Body of pancreas (tissue), 4 donors: Measurements from ENCODE around the gene SCO1. TPM values are rescaled to one million over a fixed set of nuclear protein-coding genes. Genes with fewer than 3 reads are reported as not detected.

ENCODE experiments used
- ATAC-seq: fragments of 150-250 bp; one replicate; pipeline ENCODE4 v1.9.1; 2016
- DNase-seq, 4 donors: peaks; one replicate each; pipeline ENCODE4 v3.0.0-alpha.2; 2019
- H3K27ac ChIP-seq, 4 donors: fragments of 200-600 bp; sonication (generic); 1 replicate in 3 of 4; 2 replicates in 1 of 4; pipeline versions ENCODE4 v1.5.1 to v1.6.1; 2016 to 2019; ENCODE audit warnings: mild to moderate bottlenecking in 1 of 4, mixed read lengths in 1 of 4, moderate library complexity in 1 of 4
- H3K27me3 ChIP-seq, 2 donors: fragments of 200-600 bp; sonication (generic); one replicate each; pipeline ENCODE4 v1.6.0; 2016; ENCODE audit warnings: mild to moderate bottlenecking in 1 of 2
- H3K36me3 ChIP-seq, 2 donors: fragments of 200-600 bp; sonication (generic); replicated peaks in 1 of 2; 2 replicates each; pipeline ENCODE4 v1.5.1; 2016; ENCODE audit warnings: low read depth in 2 of 2; ENCODE audit not compliant: insufficient read depth in 1 of 2
- H3K4me1 ChIP-seq: fragments of 200-600 bp; sonication (generic); one replicate; pipeline ENCODE4 v1.6.0; 2016
- H3K4me3 ChIP-seq, 2 donors: fragments of 200-600 bp; sonication (generic); 1 replicate in 1 of 2; 2 replicates in 1 of 2; pipeline ENCODE4 v1.5.1; 2016 to 2019
- H3K9me3 ChIP-seq, 3 donors: fragments of 200-600 bp; sonication (generic); 1 replicate in 2 of 3; 2 replicates in 1 of 3; pipeline ENCODE4 v1.5.1; 2016
- CTCF ChIP-seq, 7 experiments: fragments of 450-650 bp in 4 of 7; fragments of 200-600 bp in 3 of 7; sonication (generic) in 3 of 7; IDR thresholded peaks; one replicate each; pipeline ENCODE4 v1.5.1; 2016 to 2019; ENCODE audit warnings: antibody characterized with exemption in 7 of 7
- POLR2A ChIP-seq, 3 donors: fragments of 450-650 bp; IDR thresholded peaks; one replicate each; pipeline ENCODE4 v1.6.1; 2016; ENCODE audit warnings: antibody characterized with exemption in 3 of 3, mild to moderate bottlenecking in 2 of 3
- WGBS, 2 donors: methylation state at CpG; one replicate each; pipeline ENCODE4 v1.1.5; 2017; 5-methylcytosine and 5-hydroxymethylcytosine counted together
- intact Hi-C: fragments of 100-400 bp; cut with DNase I; formaldehyde crosslinking; loops from one replicate; pipeline ENCODE4 v1.15.1; 2023
- total RNA-seq, 2 donors: library from RNA; depleted of rRNA; stranded (reverse); fragments of >200 nt; gene quantifications; one replicate each; pipeline ENCODE4 v1.1.0, GENCODE V29; 2016

The SCO1 gene
- total RNA-seq, 2 donors from 2014 or later = 20.5 to 46.5 TPM

GRCh38 chr17:10687499-10687898, 9.8 kb downstream of the SCO1 start:
- 83 to 86% methylated on average over 2 of the region's 2 CpGs for WGBS, 2 donors
- no peak for TF ChIP-seq CTCF (IDR thresholded peaks at IDR 0.05)
- TF ChIP-seq POLR2A (IDR thresholded peaks at IDR 0.05) = no peak
- Histone ChIP-seq H3K36me3 (peaks cover 0 to 32% of the 10 kb centered on the region in 2 donors), H3K27me3 (no peaks in the 10 kb centered on the region), H3K27ac (no peak overlapping the region), H3K9me3 (no peaks in the 10 kb centered on the region), H3K4me1 (no peaks in the 10 kb centered on the region), H3K4me3 (no peak overlapping the region)
- DNase-seq = no peak
- intact Hi-C loops = no loop called here
- ATAC-seq = no peak

- 56 to 75% methylated on average over 2 of the region's 2 CpGs for WGBS, 2 donors
- Histone ChIP-seq H3K9me3 (no peaks in the 10 kb centered on the region), H3K4me1 (no peaks in the 10 kb centered on the region), H3K36me3 (peaks cover 0 to 33% of the 10 kb centered on the region in 2 donors), H3K27ac (no peak overlapping the region), H3K27me3 (no peaks in the 10 kb centered on the region), H3K4me3 (no peak overlapping the region)
- no peak for ATAC-seq
- no peak for DNase-seq
- intact Hi-C loops = no loop called here
- peak in 4 of 7 experiments; percentile 6 to 17 (median 13) for TF ChIP-seq CTCF (IDR thresholded peaks at IDR 0.05)
- no peak for TF ChIP-seq POLR2A (IDR thresholded peaks at IDR 0.05)
Observed at GRCh38 chr17:10683853-10684252, 13.5 kb downstream of the SCO1 start.

- WGBS, 2 donors = 79 to 85% methylated on average over 7 of the region's 7 CpGs
- DNase-seq (no peak), ATAC-seq (no peak)
- H3K36me3 ChIP-seq = peaks cover 0 to 39% of the 10 kb centered on the region in 2 donors
- no peak overlapping the region for H3K27ac ChIP-seq
- H3K27me3 ChIP-seq = no peaks in the 10 kb centered on the region
- no peak overlapping the region for H3K4me3 ChIP-seq
- intact Hi-C loops = no loop called here
- no peaks in the 10 kb centered on the region for H3K4me1 ChIP-seq
- no peaks in the 10 kb centered on the region for H3K9me3 ChIP-seq
- no peak for TF ChIP-seq POLR2A (IDR thresholded peaks at IDR 0.05)
- no peak for TF ChIP-seq CTCF (IDR thresholded peaks at IDR 0.05)
Observed at GRCh38 chr17:10681866-10682446, 15.4 kb downstream of the SCO1 start.

- ATAC-seq = no peak
- intact Hi-C loops = no loop called here
- Histone ChIP-seq H3K36me3 (peaks cover 0 to 5% of the 10 kb centered on the region in 2 donors), H3K27me3 (no peaks in the 10 kb centered on the region), H3K27ac (no peak overlapping the region), H3K4me3 (no peak overlapping the region), H3K4me1 (no peaks in the 10 kb centered on the region), H3K9me3 (no peaks in the 10 kb centered on the region)
- TF ChIP-seq POLR2A (IDR thresholded peaks at IDR 0.05) = no peak
- no peak for TF ChIP-seq CTCF (IDR thresholded peaks at IDR 0.05)
- 87 to 100% methylated on average over 1 to 4 of the region's 4 CpGs for whole genome bisulfite sequencing, 2 donors
- no peak for DNase-seq
Observed at GRCh38 chr17:10674704-10675103, 22.6 kb downstream of the SCO1 start.

- no peaks in the 10 kb centered on the region for H3K27me3 ChIP-seq
- H3K4me1 ChIP-seq = no peaks in the 10 kb centered on the region
- ATAC-seq (no peak), DNase-seq (no peak)
- peaks cover 0 to under 1% of the 10 kb centered on the region in 2 donors for H3K36me3 ChIP-seq
- intact Hi-C loops = no loop called here
- 90 to 92% methylated on average over 11 to 12 of the region's 12 CpGs for WGBS, 2 donors
- TF ChIP-seq CTCF (IDR thresholded peaks at IDR 0.05) = no peak
- no peak for TF ChIP-seq POLR2A (IDR thresholded peaks at IDR 0.05)
- H3K27ac ChIP-seq = no peak overlapping the region
- no peak overlapping the region for H3K4me3 ChIP-seq
- no peaks in the 10 kb centered on the region for H3K9me3 ChIP-seq
Observed at GRCh38 chr17:10673312-10673711, 24.0 kb downstream of the SCO1 start.
